Loucy (cell line): ENCODE data around the gene TACC2.
"Not testable (repeated sequence)": the region's sequence is repeated elsewhere in the genome, so short reads cannot be mapped to it uniquely, and the experiment has no call there.

ENCODE experiments used
- H2AFZ ChIP-seq: fragments of 200-600 bp; sonication (generic); 2 replicates; pipeline ENCODE4 v1.6.0; 2016; ENCODE audit warnings: antibody characterized with exemption, mild to moderate bottlenecking, low read length, moderate library complexity
- H3F3A ChIP-seq: fragments of 200-600 bp; 2 replicates; pipeline ENCODE4 v1.6.0; 2016; ENCODE audit warnings: antibody characterized with exemption, low read depth, mild to moderate bottlenecking
- H3K27me3 ChIP-seq: fragments of 200-600 bp; sonication (generic); 2 replicates; pipeline ENCODE4 v1.6.1; 2014; ENCODE audit warnings: low read length, mild to moderate bottlenecking; ENCODE audit not compliant: insufficient read depth, poor library complexity, severe bottlenecking
- H3K36me3 ChIP-seq: fragments of 200-600 bp; sonication (generic); 2 replicates; pipeline ENCODE4 v1.6.1; 2016; ENCODE audit warnings: low read length; ENCODE audit not compliant: insufficient read depth
- H3K4me1 ChIP-seq: fragments of 200-600 bp; sonication (generic); 2 replicates; pipeline ENCODE4 v1.5.1; 2014; ENCODE audit warnings: low read length, mild to moderate bottlenecking; ENCODE audit not compliant: insufficient read depth, poor library complexity, severe bottlenecking
- H3K4me2 ChIP-seq: fragments of 200-600 bp; sonication (generic); 2 replicates; pipeline ENCODE4 v1.6.0; 2014; ENCODE audit warnings: antibody characterized with exemption, low read length, low read depth, mild to moderate bottlenecking; ENCODE audit not compliant: poor library complexity, severe bottlenecking
- H3K4me3 ChIP-seq: fragments of 200-600 bp; sonication (generic); 2 replicates; pipeline ENCODE4 v1.5.1; 2014; ENCODE audit warnings: low read length, mild to moderate bottlenecking, mixed read lengths; ENCODE audit not compliant: poor library complexity, severe bottlenecking
- H3K79me2 ChIP-seq: fragments of 200-600 bp; sonication (generic); 2 replicates; pipeline ENCODE4 v1.6.1; 2014; ENCODE audit warnings: low read length; ENCODE audit not compliant: insufficient read depth
- H3K9ac ChIP-seq: fragments of 200-600 bp; sonication (generic); 2 replicates; pipeline ENCODE4 v1.6.0; 2014; ENCODE audit warnings: mild to moderate bottlenecking, low read depth, low read length, moderate library complexity; ENCODE audit not compliant: poor library complexity, severe bottlenecking
- H3K9me2 ChIP-seq: fragments of 200-600 bp; sonication (generic); replicated peaks from 2 replicates; pipeline ENCODE4 v1.6.1; 2016; ENCODE audit warnings: low read depth, low read length, mixed read lengths
- H3K9me3 ChIP-seq: fragments of 200-600 bp; sonication (generic); 2 replicates; pipeline ENCODE4 v1.6.1; 2014; ENCODE audit warnings: mild to moderate bottlenecking, antibody characterized with exemption, low read length, low read depth; ENCODE audit not compliant: insufficient read depth
- H4K20me1 ChIP-seq: fragments of 200-600 bp; sonication (generic); 2 replicates; pipeline ENCODE4 v1.6.0; 2014; ENCODE audit warnings: antibody characterized with exemption, low read length, mild to moderate bottlenecking; ENCODE audit not compliant: insufficient read depth, poor library complexity, severe bottlenecking
- EZH2phosphoT487 ChIP-seq: fragments of 200-600 bp; IDR thresholded peaks from 2 replicates; pipeline ENCODE4 v1.6.1; 2018; ENCODE audit warnings: antibody characterized with exemption, mild to moderate bottlenecking, moderate library complexity, borderline replicate concordance
- TF ChIP-seq, protein P1 (sequence below): fragments of 200-600 bp; sonication (generic); conservative IDR thresholded peaks from 2 replicates; pipeline ENCODE4 v1.5.1; 2014; ENCODE audit warnings: mild to moderate bottlenecking, antibody characterized with exemption, low read length

TACC2 gene

GRCh38 chr10:121984463-121984862, 4.5 kb upstream of the TACC2 start:
- no peak overlapping the region for H3K9ac ChIP-seq
- no peaks in the 10 kb centered on the region for H3K4me1 ChIP-seq
- H3K36me3 ChIP-seq: no peaks in the 10 kb centered on the region
- no peak overlapping the region for H3K4me2 ChIP-seq
- no peak for TF ChIP-seq EZH2phosphoT487
- TF ChIP-seq, protein P1, sequence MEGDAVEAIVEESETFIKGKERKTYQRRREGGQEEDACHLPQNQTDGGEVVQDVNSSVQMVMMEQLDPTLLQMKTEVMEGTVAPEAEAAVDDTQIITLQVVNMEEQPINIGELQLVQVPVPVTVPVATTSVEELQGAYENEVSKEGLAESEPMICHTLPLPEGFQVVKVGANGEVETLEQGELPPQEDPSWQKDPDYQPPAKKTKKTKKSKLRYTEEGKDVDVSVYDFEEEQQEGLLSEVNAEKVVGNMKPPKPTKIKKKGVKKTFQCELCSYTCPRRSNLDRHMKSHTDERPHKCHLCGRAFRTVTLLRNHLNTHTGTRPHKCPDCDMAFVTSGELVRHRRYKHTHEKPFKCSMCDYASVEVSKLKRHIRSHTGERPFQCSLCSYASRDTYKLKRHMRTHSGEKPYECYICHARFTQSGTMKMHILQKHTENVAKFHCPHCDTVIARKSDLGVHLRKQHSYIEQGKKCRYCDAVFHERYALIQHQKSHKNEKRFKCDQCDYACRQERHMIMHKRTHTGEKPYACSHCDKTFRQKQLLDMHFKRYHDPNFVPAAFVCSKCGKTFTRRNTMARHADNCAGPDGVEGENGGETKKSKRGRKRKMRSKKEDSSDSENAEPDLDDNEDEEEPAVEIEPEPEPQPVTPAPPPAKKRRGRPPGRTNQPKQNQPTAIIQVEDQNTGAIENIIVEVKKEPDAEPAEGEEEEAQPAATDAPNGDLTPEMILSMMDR: no peak
- no peaks in the 10 kb centered on the region for H3K9me2 ChIP-seq
- H3K27me3 ChIP-seq: no peaks in the 10 kb centered on the region
- no peak overlapping the region for H3K4me3 ChIP-seq
- H3K79me2 ChIP-seq: no peaks in the 10 kb centered on the region
- H2AFZ ChIP-seq: no peak overlapping the region
- no peaks in the 10 kb centered on the region for H3F3A ChIP-seq
- H3K9me3 ChIP-seq: no peaks in the 10 kb centered on the region
- no peaks in the 10 kb centered on the region for H4K20me1 ChIP-seq

DNA sequence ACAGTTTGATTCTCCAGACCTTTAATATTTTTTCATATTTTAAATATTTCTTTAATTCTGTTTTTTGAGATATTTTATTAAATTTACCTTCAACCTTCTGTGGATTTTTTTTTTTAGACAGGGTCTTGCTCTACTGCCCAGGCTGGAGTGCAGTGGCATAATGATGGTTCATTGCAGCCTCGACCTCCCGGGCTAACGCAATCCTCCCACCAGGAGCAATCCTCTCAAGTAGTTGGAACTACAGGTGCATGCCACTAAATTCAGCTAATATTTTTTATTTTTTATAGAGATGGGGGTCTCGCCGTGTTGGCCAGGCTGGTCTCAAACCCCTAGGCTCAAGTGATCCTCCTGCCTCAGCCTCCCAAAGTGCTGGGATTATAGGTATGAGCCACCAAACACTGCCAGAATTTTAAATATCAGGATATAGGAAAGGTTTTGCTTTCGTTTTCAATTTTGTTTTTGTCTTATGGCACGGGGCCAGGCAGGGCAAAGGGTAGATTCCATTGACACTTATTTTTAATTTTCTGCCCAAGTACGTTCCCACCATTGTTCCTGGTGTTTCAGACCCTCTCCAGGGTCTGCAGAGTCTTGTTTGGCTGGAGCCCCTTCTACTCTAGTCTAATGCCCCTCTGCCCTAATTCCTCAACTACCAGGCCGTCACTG, 1.2 kb downstream of the TACC2 start:
- H2AFZ ChIP-seq: no peak overlapping the region
- H3K79me2 ChIP-seq: no peaks in the 10 kb centered on the region
- no peak overlapping the region for H3K4me2 ChIP-seq
- H3K9ac ChIP-seq: no peak overlapping the region
- H3K9me2 ChIP-seq: no peaks in the 10 kb centered on the region
- H3F3A ChIP-seq: no peaks in the 10 kb centered on the region
- no peaks in the 10 kb centered on the region for H3K27me3 ChIP-seq
- no peak for TF ChIP-seq EZH2phosphoT487
- TF ChIP-seq, protein P1: no peak
- H3K9me3 ChIP-seq: no peaks in the 10 kb centered on the region
- no peaks in the 10 kb centered on the region for H3K4me1 ChIP-seq
- H3K4me3 ChIP-seq: no peak overlapping the region
- no peaks in the 10 kb centered on the region for H3K36me3 ChIP-seq
- H4K20me1 ChIP-seq: no peaks in the 10 kb centered on the region

DNA sequence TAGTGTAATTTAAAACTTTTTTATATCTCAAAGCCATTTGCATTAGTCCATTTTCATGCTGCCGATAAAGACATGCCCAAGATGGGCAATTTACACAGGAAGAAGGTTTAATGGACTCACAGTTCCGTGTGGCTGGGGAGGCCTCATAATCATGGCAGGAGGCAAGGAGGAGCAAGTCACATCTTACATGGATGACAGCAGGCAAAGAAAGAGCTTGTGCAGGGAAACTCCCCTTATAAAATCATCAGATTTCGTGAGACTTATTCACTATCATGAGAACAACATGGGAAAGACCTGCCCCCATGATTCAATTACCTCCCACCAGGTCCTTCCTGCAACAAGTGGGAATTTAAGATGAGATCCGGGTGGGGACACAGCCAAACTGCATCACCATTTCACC, 2.8 kb downstream of the TACC2 start:
- H3K9me3 ChIP-seq, H3K4me3 ChIP-seq, H4K20me1 ChIP-seq, H3K79me2 ChIP-seq, H3K9ac ChIP-seq, H3F3A ChIP-seq, H3K9me2 ChIP-seq, H3K4me2 ChIP-seq, H2AFZ ChIP-seq, H3K36me3 ChIP-seq, H3K27me3 ChIP-seq, H3K4me1 ChIP-seq: not testable (repeated sequence)

DNA sequence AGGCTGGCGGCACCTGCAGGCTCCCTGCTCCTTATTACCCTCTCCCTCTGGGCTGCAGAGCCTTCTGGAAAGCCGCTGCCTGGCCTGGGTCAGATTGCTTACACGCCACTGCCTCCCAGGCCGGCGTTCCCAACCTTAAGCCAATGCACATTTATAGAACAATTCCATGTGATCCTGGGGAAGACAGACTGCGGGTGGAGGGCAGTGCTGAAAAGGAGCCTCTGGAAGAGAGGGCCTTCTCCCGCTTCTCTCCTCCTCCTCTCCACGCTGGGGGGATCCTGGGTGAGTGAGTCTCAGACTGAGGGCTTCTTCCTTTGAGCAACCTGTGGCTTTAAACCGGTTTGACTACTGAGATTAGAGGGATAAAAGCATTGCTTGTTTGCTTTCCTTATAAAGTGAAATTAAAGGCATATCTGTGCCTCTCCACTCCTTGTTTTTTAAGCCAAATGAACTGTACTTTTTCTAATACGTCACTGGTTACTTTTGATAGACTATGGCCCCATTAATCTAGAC, 5.5 kb downstream of the TACC2 start:
- H2AFZ ChIP-seq: no peak overlapping the region
- TF ChIP-seq EZH2phosphoT487: no peak
- TF ChIP-seq, protein P1: no peak
- no peak overlapping the region for H3K4me2 ChIP-seq

More for the DNA sequence above, 5.5 kb downstream of the TACC2 start:
- H3F3A ChIP-seq: no peaks in the 10 kb centered on the region
- no peak overlapping the region for H3K4me3 ChIP-seq
- H4K20me1 ChIP-seq: no peaks in the 10 kb centered on the region
- peaks cover 5% of the 10 kb centered on the region; the same call in 1 of the 2 replicates for H3K9me3 ChIP-seq
- H3K36me3 ChIP-seq: no peaks in the 10 kb centered on the region
- H3K9ac ChIP-seq: no peak overlapping the region
- no peaks in the 10 kb centered on the region for H3K27me3 ChIP-seq
- H3K79me2 ChIP-seq: no peaks in the 10 kb centered on the region
- no peaks in the 10 kb centered on the region for H3K9me2 ChIP-seq
- H3K4me1 ChIP-seq: no peaks in the 10 kb centered on the region
